PFSK-1 (cell line): ENCODE results near the gene ANK2.

Experiments used
- POLR2AphosphoS5 ChIP-seq: IDR thresholded peaks from 2 replicates; pipeline ENCODE4 v1.6.1; 2012; ENCODE audit warnings: low read depth, mild to moderate bottlenecking, control low read depth, low read length, moderate library complexity
- REST ChIP-seq, 2 experiments: IDR thresholded peaks; 2 replicates each; pipeline versions ENCODE4 v1.6.1 to v1.8.0; 2011 to 2012; ENCODE audit warnings: low read depth in 2 of 2, low read length in 2 of 2, control low read depth in 1 of 2, inconsistent platforms in 1 of 2, mild to moderate bottlenecking in 1 of 2, moderate library complexity in 1 of 2; ENCODE audit not compliant: insufficient read depth in 1 of 2

DNA sequence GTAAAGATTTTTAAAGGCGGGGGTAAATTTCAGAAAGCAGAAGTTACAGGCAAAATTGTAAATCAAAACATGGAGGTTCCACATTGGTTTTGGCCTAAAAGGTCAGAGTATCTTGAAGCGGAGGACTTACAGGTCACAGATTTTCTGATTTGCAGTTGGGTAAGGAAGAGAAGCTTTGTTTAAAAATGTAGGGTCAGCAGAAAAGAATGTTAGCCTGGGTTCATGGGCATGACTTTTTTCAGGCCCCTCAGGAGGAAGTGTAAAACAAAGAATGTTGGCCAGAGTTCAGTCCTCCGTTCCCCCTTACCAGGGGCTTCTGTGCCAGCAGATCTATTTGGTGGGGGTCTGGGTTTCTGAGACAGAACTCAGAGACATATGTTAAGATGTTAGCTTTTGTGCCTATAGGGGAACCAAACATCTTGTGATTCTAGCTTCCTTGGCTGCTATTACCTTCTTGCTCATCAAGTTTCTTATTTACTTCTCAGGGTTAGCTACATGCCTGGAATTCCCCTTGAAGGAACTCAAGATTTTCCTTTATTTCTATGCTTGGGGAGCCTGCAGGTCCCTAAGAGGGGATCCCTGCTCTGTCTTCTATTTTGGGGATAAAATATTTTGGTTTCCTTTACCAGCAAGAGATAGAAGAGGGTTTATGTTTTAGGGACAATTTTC is 160.3 kb downstream of the ANK2 start:
- no peak for TF ChIP-seq REST (IDR thresholded peaks at IDR 0.05; ENCODE audit: insufficient read depth in 1 of 2, low read depth in 2 of 2, low read length in 2 of 2)
- no peak for TF ChIP-seq POLR2AphosphoS5
